Left lung (tissue), 10 donors: ENCODE data around the gene IBTK. TPM values are rescaled to one million over a fixed set of nuclear protein-coding genes. Genes with fewer than 3 reads are reported as not detected.
"Not testable (repeated sequence)": the region's sequence is repeated elsewhere in the genome, so short reads cannot be mapped to it uniquely, and the experiment has no call there.

Experiments
- ATAC-seq: fragments of 200-7000 bp; cut with Tn5 transposase; one replicate; pipeline ENCODE4 v1.9.1; 2020; ENCODE audit warnings: moderate library complexity
- DNase-seq, 4 donors: peaks; one replicate each; pipeline ENCODE4 v3.0.0-alpha.2; 2013 to 2020
- H3K27ac ChIP-seq, 2 donors: fragments of 200-600 bp; sonication (generic) in 1 of 2; one replicate each; pipeline versions ENCODE4 v1.5.0 to v1.8.0; 2020 to 2021
- H3K27me3 ChIP-seq, 2 donors: fragments of 200-600 bp; sonication (generic) in 1 of 2; one replicate each; pipeline versions ENCODE4 v1.5.0 to v1.8.0; 2020 to 2021
- H3K36me3 ChIP-seq, 2 donors: fragments of 200-600 bp; sonication (generic) in 1 of 2; one replicate each; pipeline versions ENCODE4 v1.5.0 to v1.8.0; 2020 to 2021
- H3K4me1 ChIP-seq, 2 donors: fragments of 200-600 bp; one replicate each; pipeline ENCODE4 v1.8.0; 2021
- H3K4me3 ChIP-seq, 2 donors: fragments of 200-600 bp; sonication (generic) in 1 of 2; one replicate each; pipeline versions ENCODE4 v1.5.0 to v1.8.0; 2020 to 2021; ENCODE audit warnings: mild to moderate bottlenecking in 1 of 2
- H3K9me3 ChIP-seq, 2 donors: fragments of 200-600 bp; sonication (generic) in 1 of 2; one replicate each; pipeline versions ENCODE4 v1.5.0 to v1.8.0; 2020 to 2021
- intact Hi-C, 2 donors: fragments of 100-400 bp; cut with DNase I; formaldehyde crosslinking; loops; one replicate each; pipeline versions ENCODE4 v1.11.2 to v1.14.2; 2022
- polyA plus RNA-seq, 6 donors: library from polyadenylated mRNA; unstranded; fragments of 120-200 nt; gene quantifications; one replicate each; pipeline ENCODE4 v1.2.1, GENCODE V29; 2013; ENCODE audit not compliant: insufficient read length in 6 of 6
- total RNA-seq, 2 donors: library from RNA; stranded (reverse); fragmentation: NEBNext Ultra II Directional; extraction: Animal tissue kit (Norgen Biotek cat#: 25700); gene quantifications; one replicate each; pipeline ENCODE4 v1.2.1, GENCODE V29; 2021
- TF ChIP-seq, protein P1 (sequence below), 2 donors: fragments of 200-600 bp; sonication (generic) in 1 of 2; IDR thresholded peaks; one replicate each; pipeline versions ENCODE4 v1.5.0 to v1.8.0; 2021; ENCODE audit warnings: antibody characterized with exemption in 2 of 2
- donor health status: DM: no; HTN: yes; CAD: no.
- donor health status: DM: no; HTN: no; CAD: no.

IBTK gene
- total and polyA plus RNA-seq, 8 donors, result 34.9 to 46.8 (median 42.8) TPM

DNA sequence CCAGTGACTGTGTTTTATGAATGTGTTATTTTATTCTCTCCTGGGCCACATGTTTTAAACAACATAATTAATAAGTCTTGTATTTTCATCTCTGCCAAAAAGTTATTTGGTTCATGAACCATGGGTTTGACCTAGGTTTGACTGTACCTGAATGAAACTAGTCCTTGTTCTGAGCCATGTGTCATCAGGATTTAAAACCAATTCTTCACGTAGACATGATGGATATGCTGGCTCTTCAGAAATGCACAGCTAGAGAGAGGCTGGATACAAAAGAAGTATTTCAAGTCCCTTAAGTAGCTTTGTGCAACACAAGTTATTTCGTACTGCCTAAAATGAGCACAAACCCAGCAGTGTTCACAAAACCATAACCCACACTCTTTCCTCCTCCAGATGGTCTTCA is 116.1 kb downstream of the IBTK start:
- Histone ChIP-seq H3K9me3 (no peaks in the 10 kb centered on the region), H3K27me3 (no peaks in the 10 kb centered on the region), H3K36me3 (no peaks in the 10 kb centered on the region), H3K27ac (no peak overlapping the region), H3K4me1 (no peaks in the 10 kb centered on the region), H3K4me3 (no peak overlapping the region)
- no peak for ATAC-seq
- no peak for DNase-seq
- intact Hi-C loops, result no loop called here
- TF ChIP-seq, protein P1, sequence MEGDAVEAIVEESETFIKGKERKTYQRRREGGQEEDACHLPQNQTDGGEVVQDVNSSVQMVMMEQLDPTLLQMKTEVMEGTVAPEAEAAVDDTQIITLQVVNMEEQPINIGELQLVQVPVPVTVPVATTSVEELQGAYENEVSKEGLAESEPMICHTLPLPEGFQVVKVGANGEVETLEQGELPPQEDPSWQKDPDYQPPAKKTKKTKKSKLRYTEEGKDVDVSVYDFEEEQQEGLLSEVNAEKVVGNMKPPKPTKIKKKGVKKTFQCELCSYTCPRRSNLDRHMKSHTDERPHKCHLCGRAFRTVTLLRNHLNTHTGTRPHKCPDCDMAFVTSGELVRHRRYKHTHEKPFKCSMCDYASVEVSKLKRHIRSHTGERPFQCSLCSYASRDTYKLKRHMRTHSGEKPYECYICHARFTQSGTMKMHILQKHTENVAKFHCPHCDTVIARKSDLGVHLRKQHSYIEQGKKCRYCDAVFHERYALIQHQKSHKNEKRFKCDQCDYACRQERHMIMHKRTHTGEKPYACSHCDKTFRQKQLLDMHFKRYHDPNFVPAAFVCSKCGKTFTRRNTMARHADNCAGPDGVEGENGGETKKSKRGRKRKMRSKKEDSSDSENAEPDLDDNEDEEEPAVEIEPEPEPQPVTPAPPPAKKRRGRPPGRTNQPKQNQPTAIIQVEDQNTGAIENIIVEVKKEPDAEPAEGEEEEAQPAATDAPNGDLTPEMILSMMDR (IDR thresholded peaks at IDR 0.05), result no peak

DNA sequence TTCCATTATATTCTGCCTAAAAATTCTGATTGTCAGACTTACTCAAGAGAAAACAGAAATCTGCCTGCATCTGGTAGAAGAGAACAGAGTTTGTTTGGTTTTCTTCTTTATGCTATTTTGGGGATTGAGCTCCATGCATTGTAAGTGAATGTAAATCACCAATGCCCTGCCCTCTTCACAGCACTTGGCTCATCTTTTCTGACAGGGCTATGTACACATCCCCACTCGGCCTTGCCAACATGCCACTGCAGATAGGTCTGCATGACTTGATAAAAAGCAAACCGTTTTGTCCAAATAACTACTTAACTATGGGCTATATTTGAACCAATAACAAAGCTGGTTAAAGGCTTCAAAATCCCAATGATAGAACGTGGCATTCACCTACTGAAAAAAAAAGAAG is 117.7 kb downstream of the IBTK start:
- Histone ChIP-seq H3K27ac (no peak overlapping the region), H3K36me3 (no peaks in the 10 kb centered on the region), H3K27me3 (no peaks in the 10 kb centered on the region), H3K9me3 (peaks cover 0 to 3% of the 10 kb centered on the region in 2 donors), H3K4me3 (no peak overlapping the region), H3K4me1 (no peaks in the 10 kb centered on the region)
- DNase-seq (no peak), ATAC-seq (no peak)
- intact Hi-C loops, result no loop called here
- TF ChIP-seq, protein P1 (IDR thresholded peaks at IDR 0.05), result no peak

DNA sequence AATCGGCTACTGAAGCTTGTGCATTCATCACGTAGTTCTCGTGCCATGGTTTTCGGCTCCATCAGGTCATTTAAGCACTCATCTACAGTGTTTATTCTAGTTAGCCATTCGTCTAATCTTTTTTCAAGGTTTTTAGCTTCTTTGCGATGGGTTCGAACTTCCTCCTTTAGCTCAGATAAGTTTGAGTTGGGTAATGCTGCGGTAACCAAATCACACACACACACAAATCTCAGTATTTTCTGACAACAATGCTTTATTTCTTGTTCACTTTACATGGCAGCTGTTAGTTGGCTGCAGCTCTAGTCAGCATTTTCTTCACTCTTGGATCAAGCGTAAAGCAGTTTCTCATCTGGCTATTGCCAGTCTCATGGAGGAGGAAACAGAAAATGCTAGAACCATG is 118.6 kb downstream of the IBTK start:
- H3K4me1 ChIP-seq, H3K9me3 ChIP-seq, H3K36me3 ChIP-seq, ATAC-seq, H3K27me3 ChIP-seq, H3K4me3 ChIP-seq, intact Hi-C loops, DNase-seq, H3K27ac ChIP-seq: not testable (repeated sequence)

DNA sequence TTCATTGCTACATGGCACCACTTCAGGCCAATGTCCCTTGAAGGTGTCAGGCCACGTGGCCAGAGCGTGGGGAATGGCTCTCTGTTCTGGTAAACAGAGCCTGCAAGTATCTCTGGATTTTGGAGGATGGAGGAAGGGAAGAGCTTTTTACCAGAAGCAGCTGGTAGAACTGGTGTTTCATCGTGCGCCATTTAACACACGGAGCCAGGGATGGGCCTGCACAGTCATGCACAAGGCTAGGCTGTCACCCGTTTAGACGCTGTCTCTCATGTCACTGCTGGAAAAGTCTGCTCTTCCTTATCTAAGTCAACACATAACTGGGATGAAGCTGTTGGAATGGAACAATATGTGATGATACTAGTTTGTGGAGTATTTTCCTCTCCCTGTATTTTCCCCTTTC is 123.9 kb downstream of the IBTK start:
- intact Hi-C loops, result no loop called here
- no peaks in the 10 kb centered on the region for H3K4me1 ChIP-seq
- no peaks in the 10 kb centered on the region for H3K27me3 ChIP-seq
- peaks cover 0 to 3% of the 10 kb centered on the region in 2 donors for H3K9me3 ChIP-seq
- DNase-seq, result no peak
- no peak overlapping the region for H3K4me3 ChIP-seq
- no peaks in the 10 kb centered on the region for H3K36me3 ChIP-seq
- TF ChIP-seq, protein P1 (IDR thresholded peaks at IDR 0.05), result no peak
- no peak overlapping the region for H3K27ac ChIP-seq
- no peak for ATAC-seq

Other genes with a start within 250 kb of the IBTK start
- 10 to 100 TPM; 12.6 to 19.3 TPM for gene TPBG, start 116.1 kb upstream of the IBTK start, total RNA-seq
- gene TPBG, start 116.1 kb upstream of the IBTK start, polyA plus RNA-seq, result 1 to 10 TPM; 5.1 to 7.9 (median 6.5) TPM